Measurements from ENCODE around the gene DR1.

- TF ChIP-seq CTCF (conservative IDR thresholded peaks at IDR 0.05; ENCODE audit: low read depth, low read length) (no peak), EZH2 (IDR thresholded peaks at IDR 0.05; ENCODE audit: low read length, unreplicated experiment) (no peak), EZH2phosphoT487 (IDR thresholded peaks at IDR 0.05; ENCODE audit: borderline replicate concordance, low read length) (no peak)
These were observed 20.9 kb upstream of the DR1 start for GRCh38 chr1:93324486-93325464.

Data from PC-3 (cell line).